Vagina (tissue), 2 donors: ENCODE data around the gene CARS2.
"Not testable (repeated sequence)": the region's sequence is repeated elsewhere in the genome, so short reads cannot be mapped to it uniquely, and the experiment has no call there.

Source experiments
- POLR2A ChIP-seq, 2 donors: fragments of 450-650 bp; IDR thresholded peaks; one replicate each; pipeline ENCODE4 v1.6.1; 2017; ENCODE audit warnings: antibody characterized with exemption in 2 of 2, mild to moderate bottlenecking in 2 of 2, moderate library complexity in 2 of 2
- POLR2AphosphoS5 ChIP-seq, 2 donors: sonication (generic); formaldehyde crosslinking; IDR thresholded peaks; one replicate each; pipeline ENCODE4 v1.9.0; 2017; ENCODE audit warnings: antibody characterized with exemption in 2 of 2, mild to moderate bottlenecking in 2 of 2, low read depth in 1 of 2; ENCODE audit not compliant: insufficient read depth in 1 of 2
- TF ChIP-seq, protein P1 (sequence below), 3 experiments: fragments of 450-650 bp in 2 of 3; fragments of 200-600 bp in 1 of 3; sonication (generic) in 1 of 3; IDR thresholded peaks; one replicate each; pipeline ENCODE4 v1.5.1; 2017 to 2019; ENCODE audit warnings: antibody characterized with exemption in 3 of 3, mild to moderate bottlenecking in 2 of 3, moderate library complexity in 2 of 3

- TF ChIP-seq, protein P1, sequence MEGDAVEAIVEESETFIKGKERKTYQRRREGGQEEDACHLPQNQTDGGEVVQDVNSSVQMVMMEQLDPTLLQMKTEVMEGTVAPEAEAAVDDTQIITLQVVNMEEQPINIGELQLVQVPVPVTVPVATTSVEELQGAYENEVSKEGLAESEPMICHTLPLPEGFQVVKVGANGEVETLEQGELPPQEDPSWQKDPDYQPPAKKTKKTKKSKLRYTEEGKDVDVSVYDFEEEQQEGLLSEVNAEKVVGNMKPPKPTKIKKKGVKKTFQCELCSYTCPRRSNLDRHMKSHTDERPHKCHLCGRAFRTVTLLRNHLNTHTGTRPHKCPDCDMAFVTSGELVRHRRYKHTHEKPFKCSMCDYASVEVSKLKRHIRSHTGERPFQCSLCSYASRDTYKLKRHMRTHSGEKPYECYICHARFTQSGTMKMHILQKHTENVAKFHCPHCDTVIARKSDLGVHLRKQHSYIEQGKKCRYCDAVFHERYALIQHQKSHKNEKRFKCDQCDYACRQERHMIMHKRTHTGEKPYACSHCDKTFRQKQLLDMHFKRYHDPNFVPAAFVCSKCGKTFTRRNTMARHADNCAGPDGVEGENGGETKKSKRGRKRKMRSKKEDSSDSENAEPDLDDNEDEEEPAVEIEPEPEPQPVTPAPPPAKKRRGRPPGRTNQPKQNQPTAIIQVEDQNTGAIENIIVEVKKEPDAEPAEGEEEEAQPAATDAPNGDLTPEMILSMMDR (IDR thresholded peaks at IDR 0.05) = not testable (repeated sequence)
- TF ChIP-seq POLR2A (IDR thresholded peaks at IDR 0.05); POLR2AphosphoS5 (IDR thresholded peaks at IDR 0.05; ENCODE audit: insufficient read depth in 1 of 2, low read depth in 1 of 2): not testable (repeated sequence)
These were observed 4.9 kb downstream of the CARS2 start for GRCh38 chr13:110701061-110701460.
